Trophoblast cell (in vitro differentiated cells and primary cell): ENCODE measurements around the gene TNP2.

Experiments
- DNase-seq, 2 donors: peaks; one replicate each; pipeline ENCODE4 v3.0.0-alpha.2; 2016
- H2AFZ ChIP-seq: 2 replicates; pipeline ENCODE4 v1.6.1; 2013; ENCODE audit warnings: low read length, moderate library complexity, mild to moderate bottlenecking; ENCODE audit not compliant: insufficient read depth, poor library complexity
- H2AK5ac ChIP-seq: 2 replicates; pipeline ENCODE4 v1.6.1; 2013; ENCODE audit warnings: mild to moderate bottlenecking, low read length
- H2BK120ac ChIP-seq: 2 replicates; pipeline ENCODE4 v1.6.1; 2013; ENCODE audit warnings: low read length, mild to moderate bottlenecking, moderate library complexity; ENCODE audit not compliant: insufficient read depth, poor library complexity
- H2BK12ac ChIP-seq: 2 replicates; pipeline ENCODE4 v1.6.1; 2013; ENCODE audit warnings: mild to moderate bottlenecking, low read length, moderate library complexity
- H2BK5ac ChIP-seq: 2 replicates; pipeline ENCODE4 v1.6.1; 2013; ENCODE audit warnings: low read length, low read depth, moderate library complexity, mild to moderate bottlenecking; ENCODE audit not compliant: poor library complexity
- H3K14ac ChIP-seq: 2 replicates; pipeline ENCODE4 v1.6.1; 2013; ENCODE audit warnings: mild to moderate bottlenecking, low read length
- H3K18ac ChIP-seq: 2 replicates; pipeline ENCODE4 v1.6.1; 2013; ENCODE audit warnings: mild to moderate bottlenecking, low read length
- H3K23ac ChIP-seq: 2 replicates; pipeline ENCODE4 v1.6.1; 2013; ENCODE audit warnings: low read length
- H3K27ac ChIP-seq: 2 replicates; pipeline ENCODE4 v1.5.1; 2013; ENCODE audit warnings: low read depth, mild to moderate bottlenecking, inconsistent platforms, low read length, moderate library complexity
- H3K27me3 ChIP-seq: 2 replicates; pipeline ENCODE4 v1.6.1; 2013; ENCODE audit warnings: inconsistent platforms, mild to moderate bottlenecking, low read length, moderate library complexity; ENCODE audit not compliant: insufficient read depth
- H3K36me3 ChIP-seq, 2 experiments: 1 replicate in 1 of 2; 2 replicates in 1 of 2; pipeline ENCODE4 v1.6.1; 2013; ENCODE audit warnings: low read length in 2 of 2, mild to moderate bottlenecking in 2 of 2, moderate library complexity in 1 of 2; ENCODE audit not compliant: insufficient read depth in 2 of 2, control insufficient read depth in 1 of 2
- H3K4ac ChIP-seq: 2 replicates; pipeline ENCODE4 v1.6.1; 2013; ENCODE audit warnings: low read depth, mild to moderate bottlenecking, low read length, moderate library complexity
- H3K4me1 ChIP-seq, 2 experiments: 1 replicate in 1 of 2; 2 replicates in 1 of 2; pipeline ENCODE4 v1.6.1; 2013; ENCODE audit warnings: low read length in 2 of 2, mild to moderate bottlenecking in 2 of 2, moderate library complexity in 1 of 2; ENCODE audit not compliant: insufficient read depth in 2 of 2, control insufficient read depth in 1 of 2
- H3K4me2 ChIP-seq: 2 replicates; pipeline ENCODE4 v1.6.1; 2013; ENCODE audit warnings: inconsistent platforms, mild to moderate bottlenecking, low read length, moderate library complexity
- H3K4me3 ChIP-seq: 2 replicates; pipeline ENCODE4 v1.5.1; 2013; ENCODE audit warnings: mild to moderate bottlenecking, low read depth, low read length, inconsistent platforms
- H3K79me1 ChIP-seq: one replicate; pipeline ENCODE4 v1.6.1; 2013; ENCODE audit warnings: low read length
- H3K79me2 ChIP-seq: 2 replicates; pipeline ENCODE4 v1.6.1; 2013; ENCODE audit warnings: low read length, mild to moderate bottlenecking; ENCODE audit not compliant: control insufficient read depth, insufficient read depth, poor library complexity
- H3K9ac ChIP-seq: 2 replicates; pipeline ENCODE4 v1.6.1; 2013; ENCODE audit warnings: mild to moderate bottlenecking, low read length
- H3K9me3 ChIP-seq: 2 replicates; pipeline ENCODE4 v1.6.1; 2013; ENCODE audit warnings: low read depth, mild to moderate bottlenecking, control low read depth, inconsistent platforms, low read length; ENCODE audit not compliant: insufficient read depth
- H4K12ac ChIP-seq: 2 replicates; pipeline ENCODE4 v1.6.1; 2013; ENCODE audit warnings: low read depth, mild to moderate bottlenecking, low read length, moderate library complexity
- H4K8ac ChIP-seq: 2 replicates; pipeline ENCODE4 v1.6.1; 2013; ENCODE audit warnings: low read depth, mild to moderate bottlenecking, low read length, moderate library complexity
- H4K91ac ChIP-seq: one replicate; pipeline ENCODE4 v1.6.1; 2013; ENCODE audit warnings: low read depth, mild to moderate bottlenecking, low read length, moderate library complexity
- WGBS: extraction: QIAGEN DNeasy Blood & Tissue Kit; methylation state at CpG from one replicate; pipeline ENCODE4 v1.1.7; 2013; ENCODE audit warnings: missing lambda C conversion rate; ENCODE audit not compliant: insufficient read length, insufficient coverage; ENCODE audit errors: extremely low coverage; 5-methylcytosine and 5-hydroxymethylcytosine counted together

The TNP2 gene

GRCh38 chr16:11295672-11296071, 26.5 kb upstream of the TNP2 start:
- H4K8ac ChIP-seq, result no peak overlapping the region
- no peak overlapping the region for H2BK5ac ChIP-seq
- peaks cover 11 to 23% of the 10 kb centered on the region in 2 experiments for H3K4me1 ChIP-seq
- peaks cover 5% of the 10 kb centered on the region for H3K79me1 ChIP-seq
- no peak overlapping the region for H3K14ac ChIP-seq
- DNase-seq, result no peak
- H3K4me3 ChIP-seq, result no peak overlapping the region
- H4K91ac ChIP-seq, result no peak overlapping the region
- no peak overlapping the region for H2AFZ ChIP-seq
- H2BK12ac ChIP-seq, result no peak overlapping the region
- no peak overlapping the region for H3K27ac ChIP-seq
- H4K12ac ChIP-seq, result no peak overlapping the region
- no peaks in the 10 kb centered on the region for H3K79me2 ChIP-seq
- H3K18ac ChIP-seq, result no peak overlapping the region
- no peak overlapping the region for H3K9ac ChIP-seq
- no peak overlapping the region for H2BK120ac ChIP-seq
- H2AK5ac ChIP-seq, result no peak overlapping the region
- H3K36me3 ChIP-seq, result no peaks in the 10 kb centered on the region
- H3K27me3 ChIP-seq, result no peaks in the 10 kb centered on the region
- no peak overlapping the region for H3K4me2 ChIP-seq
- no CpG with 5 or more reads among the region's 4 CpGs for WGBS
- H3K9me3 ChIP-seq, result no peaks in the 10 kb centered on the region
- no peak overlapping the region for H3K23ac ChIP-seq
- H3K4ac ChIP-seq, result no peak overlapping the region

GRCh38 chr16:11292076-11292748, 23.1 kb upstream of the TNP2 start:
- H3K23ac ChIP-seq, result no peak overlapping the region
- no peak overlapping the region for H2AFZ ChIP-seq
- H3K79me1 ChIP-seq, result peaks cover 5% of the 10 kb centered on the region
- no peak overlapping the region for H3K9ac ChIP-seq
- no peaks in the 10 kb centered on the region for H3K79me2 ChIP-seq
- no peak overlapping the region for H4K12ac ChIP-seq
- H3K27ac ChIP-seq, result no peak overlapping the region
- no peak overlapping the region for H2BK12ac ChIP-seq
- no peak overlapping the region for H3K18ac ChIP-seq
- no peak overlapping the region for H4K8ac ChIP-seq
- peaks cover 11 to 20% of the 10 kb centered on the region in 2 experiments for H3K4me1 ChIP-seq
- H3K9me3 ChIP-seq, result no peaks in the 10 kb centered on the region
- no peak overlapping the region for H3K4me2 ChIP-seq
- H2BK120ac ChIP-seq, result no peak overlapping the region
- no peak overlapping the region for H3K4me3 ChIP-seq
- no peak overlapping the region for H3K4ac ChIP-seq
- WGBS, result no CpG with 5 or more reads among the region's 7 CpGs
- H4K91ac ChIP-seq, result no peak overlapping the region
- no peak overlapping the region for H2AK5ac ChIP-seq
- no peaks in the 10 kb centered on the region for H3K36me3 ChIP-seq
- DNase-seq, result no peak
- no peak overlapping the region for H2BK5ac ChIP-seq
- H3K27me3 ChIP-seq, result no peaks in the 10 kb centered on the region
- no peak overlapping the region for H3K14ac ChIP-seq

- Histone ChIP-seq H3K23ac (no peak overlapping the region), H3K9ac (no peak overlapping the region), H3K4me3 (no peak overlapping the region), H3K27me3 (no peaks in the 10 kb centered on the region), H2BK12ac (no peak overlapping the region), H4K8ac (no peak overlapping the region), H2AK5ac (no peak overlapping the region), H3K4me2 (no peak overlapping the region), H3K4ac (no peak overlapping the region), H4K12ac (no peak overlapping the region), H4K91ac (no peak overlapping the region), H3K36me3 (no peaks in the 10 kb centered on the region), H3K18ac (no peak overlapping the region), H3K79me1 (peaks cover 3% of the 10 kb centered on the region), H3K79me2 (no peaks in the 10 kb centered on the region), H3K27ac (no peak overlapping the region), H2BK5ac (no peak overlapping the region), H2AFZ (no peak overlapping the region), H3K9me3 (no peaks in the 10 kb centered on the region), H3K4me1 (peaks cover 11% of the 10 kb centered on the region in 2 experiments), H2BK120ac (no peak overlapping the region), H3K14ac (no peak overlapping the region)
- peak; percentile 91 to 97 for DNase-seq
- no CpG with 5 or more reads among the region's 10 CpGs for WGBS
Observed at GRCh38 chr16:11291091-11291703, 22.1 kb upstream of the TNP2 start.

- H3K14ac ChIP-seq, result peak overlapping the region; percentile 22
- H3K4ac ChIP-seq, result no peak overlapping the region
- peak overlapping the region; percentile 65 for H2AK5ac ChIP-seq
- H3K27me3 ChIP-seq, result no peaks in the 10 kb centered on the region
- no peak overlapping the region for H4K8ac ChIP-seq
- H2AFZ ChIP-seq, result no peak overlapping the region
- no peak overlapping the region for H3K4me3 ChIP-seq
- peak overlapping the region; percentile 63 for H2BK12ac ChIP-seq
- H4K12ac ChIP-seq, result no peak overlapping the region
- no peak for DNase-seq
- H2BK5ac ChIP-seq, result no peak overlapping the region
- peaks cover 2% of the 10 kb centered on the region for H3K79me1 ChIP-seq
- H3K27ac ChIP-seq, result no peak overlapping the region
- no peak overlapping the region for H3K18ac ChIP-seq
- no peaks in the 10 kb centered on the region for H3K79me2 ChIP-seq
- no peak overlapping the region for H3K23ac ChIP-seq
- no peaks in the 10 kb centered on the region for H3K9me3 ChIP-seq
- WGBS, result no CpG with 5 or more reads among the region's 8 CpGs
- H2BK120ac ChIP-seq, result peak overlapping the region; percentile 48
- H3K9ac ChIP-seq, result no peak overlapping the region
- H3K4me1 ChIP-seq, result peaks cover 9 to 11% of the 10 kb centered on the region in 2 experiments
- H3K4me2 ChIP-seq, result no peak overlapping the region
- H3K36me3 ChIP-seq, result no peaks in the 10 kb centered on the region
- peak overlapping the region; percentile 22 for H4K91ac ChIP-seq
Observed at GRCh38 chr16:11290102-11290893, 21.2 kb upstream of the TNP2 start.
